ENCODE results near the gene ERGIC1. TPM values are rescaled to one million over a fixed set of nuclear protein-coding genes. Genes with fewer than 3 reads are reported as not detected.

The ERGIC1 gene
- total RNA-seq, 3 donors from 2014 or later (not counting 1 experiment from before 2014, with no cell fraction given): 86.2 to 126 (median 121) TPM

GRCh38 chr5:172936401-172936800 is 102.3 kb downstream of the ERGIC1 start:
- Histone ChIP-seq H3K27me3 (ENCODE audit: control insufficient read depth, insufficient read depth, low read length) (no peaks in the 10 kb centered on the region), H3K27ac (ENCODE audit: low read length) (no peak overlapping the region), H3K9me3 (ENCODE audit: control insufficient read depth, insufficient read depth, low read length) (no peaks in the 10 kb centered on the region), H3K4me3 (ENCODE audit: low read length) (no peak overlapping the region), H3K36me3 (ENCODE audit: control insufficient read depth, insufficient read depth, low read length) (peaks cover 48% of the 10 kb centered on the region), H3K4me1 (ENCODE audit: control insufficient read depth, insufficient read depth, low read length) (peaks cover 6% of the 10 kb centered on the region)
- peaks cover 7 to 8% of the 10 kb centered on the region in 2 donors for H3K4me1 Mint-ChIP-seq
- H3K27ac Mint-ChIP-seq: no peak overlapping the region
- TF ChIP-seq CTCF (IDR thresholded peaks at IDR 0.05): no peak
- no peaks in the 10 kb centered on the region for H3K27me3 Mint-ChIP-seq (ENCODE audit: low read depth in 2 of 2)
- ATAC-seq (no peak), DNase-seq (no peak)
- no peak overlapping the region for H3K4me3 Mint-ChIP-seq
- intact Hi-C loops (cut with micrococcal nuclease): no loop called here
- H3K9me3 Mint-ChIP-seq: no peaks in the 10 kb centered on the region
- peaks cover 19% of the 10 kb centered on the region for H3K36me3 Mint-ChIP-seq
- 95% methylated on average over 5 of the region's 5 CpGs for WGBS (ENCODE audit: insufficient coverage)

- no peak overlapping the region for H3K4me3 ChIP-seq (ENCODE audit: low read length)
Measured at GRCh38 chr5:172939071-172939470, 105.0 kb downstream of the ERGIC1 start.

GRCh38 chr5:172939611-172940267 is 105.7 kb downstream of the ERGIC1 start:
- Histone ChIP-seq H3K4me3 (ENCODE audit: low read length) (no peak overlapping the region), H3K4me1 (ENCODE audit: control insufficient read depth, insufficient read depth, low read length) (no peaks in the 10 kb centered on the region), H3K9me3 (ENCODE audit: control insufficient read depth, insufficient read depth, low read length) (no peaks in the 10 kb centered on the region), H3K27ac (ENCODE audit: low read length) (no peak overlapping the region), H3K27me3 (ENCODE audit: control insufficient read depth, insufficient read depth, low read length) (no peaks in the 10 kb centered on the region), H3K36me3 (ENCODE audit: control insufficient read depth, insufficient read depth, low read length) (peaks cover 45% of the 10 kb centered on the region)
- TF ChIP-seq CTCF (IDR thresholded peaks at IDR 0.05): no peak
- ATAC-seq: no peak
- Mint-ChIP-seq H3K9me3 (no peaks in the 10 kb centered on the region), H3K27me3 (ENCODE audit: low read depth in 2 of 2) (no peaks in the 10 kb centered on the region), H3K4me3 (no peak overlapping the region), H3K27ac (no peak overlapping the region), H3K4me1 (peaks cover 0 to 4% of the 10 kb centered on the region in 2 donors), H3K36me3 (peaks cover 19% of the 10 kb centered on the region)
- DNase-seq: no peak
- WGBS (ENCODE audit: insufficient coverage): 93% methylated on average over 16 of the region's 16 CpGs
- intact Hi-C loops (cut with micrococcal nuclease): no loop called here

More at GRCh38 chr5:172939071-172939470, 105.0 kb downstream of the ERGIC1 start:
- intact Hi-C loops (cut with micrococcal nuclease): no loop called here
- Mint-ChIP-seq H3K27ac (no peak overlapping the region), H3K36me3 (peaks cover 19% of the 10 kb centered on the region), H3K27me3 (ENCODE audit: low read depth in 2 of 2) (no peaks in the 10 kb centered on the region), H3K4me3 (no peak overlapping the region), H3K9me3 (no peaks in the 10 kb centered on the region), H3K4me1 (peaks cover 0 to 4% of the 10 kb centered on the region in 2 donors)
- 91% methylated on average over 10 of the region's 10 CpGs for WGBS (ENCODE audit: insufficient coverage)
- peaks cover 49% of the 10 kb centered on the region for H3K36me3 ChIP-seq (ENCODE audit: control insufficient read depth, insufficient read depth, low read length)
- no peaks in the 10 kb centered on the region for H3K4me1 ChIP-seq (ENCODE audit: control insufficient read depth, insufficient read depth, low read length)
- no peak overlapping the region for H3K27ac ChIP-seq (ENCODE audit: low read length)
- ATAC-seq (peak in 1 of 3 donors; percentile 21), DNase-seq (peak in 1 of 2 donors; percentile 23)
- TF ChIP-seq CTCF (IDR thresholded peaks at IDR 0.05): no peak
- no peaks in the 10 kb centered on the region for H3K27me3 ChIP-seq (ENCODE audit: control insufficient read depth, insufficient read depth, low read length)
- H3K9me3 ChIP-seq (ENCODE audit: control insufficient read depth, insufficient read depth, low read length): no peaks in the 10 kb centered on the region

Measured in natural killer cell (primary cell).